ENCODE data around the gene LRMDA.

The LRMDA gene

DNA sequence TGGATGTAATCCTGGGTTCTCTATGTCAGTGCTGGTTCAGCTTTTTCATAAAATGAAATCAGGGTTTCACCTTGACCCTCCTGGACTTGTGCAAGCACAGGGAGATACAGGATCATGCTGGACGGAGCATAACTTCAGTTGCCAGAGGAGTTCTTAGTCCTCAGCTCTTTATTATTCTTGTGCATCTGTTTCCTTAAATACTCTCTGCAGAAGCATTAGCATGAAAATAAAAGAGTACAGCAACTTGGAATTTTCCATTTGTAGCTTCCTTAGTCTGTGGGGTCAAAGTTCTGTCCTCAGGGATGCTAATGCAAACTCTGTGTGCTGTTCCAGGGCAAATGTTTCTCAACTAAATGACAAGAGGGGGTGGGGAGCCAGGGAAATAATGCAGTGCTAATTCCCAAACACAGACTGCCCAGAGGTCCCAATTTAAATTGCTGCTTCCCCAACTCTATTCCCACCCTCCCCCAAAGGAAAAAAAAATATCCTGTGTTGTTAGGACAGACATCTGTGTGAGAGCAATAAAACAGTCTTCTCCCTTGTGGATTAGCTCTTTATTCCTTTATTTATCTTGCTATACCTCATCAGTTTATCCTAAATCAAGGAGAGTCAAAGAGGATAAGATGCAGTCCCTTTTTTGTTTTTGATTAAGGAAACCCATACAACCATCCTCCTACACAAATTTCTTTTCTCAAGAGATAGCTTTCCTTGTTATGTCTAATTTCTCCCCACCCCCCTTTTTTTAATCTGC is 905.0 kb downstream of the LRMDA start:
- DNase-seq = no peak
- Histone ChIP-seq H3K4me3 (no peak overlapping the region), H3K27me3 (no peaks in the 10 kb centered on the region), H3K27ac (peak overlapping the region in 1 of 2 donors; percentile 20), H3K36me3 (no peaks in the 10 kb centered on the region), H3K9me3 (no peaks in the 10 kb centered on the region), H3K4me1 (peaks cover 0 to 29% (median 11%) of the 10 kb centered on the region in 4 donors)
- intact Hi-C loops (cut with DNase I; ENCODE audit: low total_unique reads) = no loop called here
- TF ChIP-seq, protein P1, sequence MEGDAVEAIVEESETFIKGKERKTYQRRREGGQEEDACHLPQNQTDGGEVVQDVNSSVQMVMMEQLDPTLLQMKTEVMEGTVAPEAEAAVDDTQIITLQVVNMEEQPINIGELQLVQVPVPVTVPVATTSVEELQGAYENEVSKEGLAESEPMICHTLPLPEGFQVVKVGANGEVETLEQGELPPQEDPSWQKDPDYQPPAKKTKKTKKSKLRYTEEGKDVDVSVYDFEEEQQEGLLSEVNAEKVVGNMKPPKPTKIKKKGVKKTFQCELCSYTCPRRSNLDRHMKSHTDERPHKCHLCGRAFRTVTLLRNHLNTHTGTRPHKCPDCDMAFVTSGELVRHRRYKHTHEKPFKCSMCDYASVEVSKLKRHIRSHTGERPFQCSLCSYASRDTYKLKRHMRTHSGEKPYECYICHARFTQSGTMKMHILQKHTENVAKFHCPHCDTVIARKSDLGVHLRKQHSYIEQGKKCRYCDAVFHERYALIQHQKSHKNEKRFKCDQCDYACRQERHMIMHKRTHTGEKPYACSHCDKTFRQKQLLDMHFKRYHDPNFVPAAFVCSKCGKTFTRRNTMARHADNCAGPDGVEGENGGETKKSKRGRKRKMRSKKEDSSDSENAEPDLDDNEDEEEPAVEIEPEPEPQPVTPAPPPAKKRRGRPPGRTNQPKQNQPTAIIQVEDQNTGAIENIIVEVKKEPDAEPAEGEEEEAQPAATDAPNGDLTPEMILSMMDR (IDR thresholded peaks at IDR 0.05) = no peak

DNA sequence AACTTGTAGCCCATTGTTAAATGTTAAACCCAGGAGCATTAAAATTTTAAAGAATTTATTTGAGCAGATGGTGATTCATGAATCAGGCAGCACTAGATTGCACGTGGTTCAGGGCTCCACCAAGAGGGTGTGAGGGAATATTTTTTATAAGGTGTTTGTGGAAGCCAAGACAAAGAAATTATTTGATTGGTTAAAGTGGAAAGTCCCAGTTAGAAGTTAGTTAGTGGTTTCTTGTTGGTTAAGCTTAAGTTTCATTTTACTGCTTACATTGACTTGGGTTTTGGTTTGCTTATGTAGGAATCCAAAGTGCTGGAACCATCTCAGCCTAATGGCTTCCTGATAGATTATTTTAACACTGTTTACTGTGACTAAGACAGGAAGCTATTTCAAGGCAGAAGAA is 906.2 kb downstream of the LRMDA start:
- intact Hi-C loops (cut with DNase I; ENCODE audit: low total_unique reads) = no loop called here
- Histone ChIP-seq H3K27ac (no peak overlapping the region), H3K9me3 (no peaks in the 10 kb centered on the region), H3K4me1 (peaks cover 0 to 29% (median 11%) of the 10 kb centered on the region in 4 donors), H3K36me3 (no peaks in the 10 kb centered on the region), H3K4me3 (no peak overlapping the region), H3K27me3 (no peaks in the 10 kb centered on the region)
- no peak for DNase-seq
- TF ChIP-seq, protein P1 (IDR thresholded peaks at IDR 0.05) = no peak

DNA sequence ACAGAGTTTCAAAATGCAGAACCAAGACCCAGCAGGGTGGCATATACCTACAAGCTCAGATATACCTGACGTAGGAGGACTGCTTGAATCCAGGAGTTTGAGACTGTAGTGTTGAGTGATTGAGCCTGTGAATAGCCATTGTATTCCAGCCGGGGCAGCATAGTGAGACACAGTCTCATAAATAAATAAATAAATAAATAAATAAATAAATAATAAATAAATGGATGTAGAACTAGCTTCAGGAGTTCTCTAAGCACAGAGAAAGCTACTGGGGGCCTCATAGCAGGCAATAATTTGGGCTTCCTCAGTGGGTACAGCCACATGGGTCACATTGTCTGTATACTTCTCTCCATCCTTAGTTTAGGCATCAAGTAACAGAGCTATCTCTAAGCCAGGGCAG is 906.8 kb downstream of the LRMDA start:
- H3K4me1 ChIP-seq = peaks cover 0 to 29% (median 11%) of the 10 kb centered on the region in 4 donors
- no peak overlapping the region for H3K4me3 ChIP-seq
- no peaks in the 10 kb centered on the region for H3K36me3 ChIP-seq
- intact Hi-C loops (cut with DNase I; ENCODE audit: low total_unique reads) = no loop called here
- DNase-seq = no peak
- H3K9me3 ChIP-seq = peaks cover 0 to 3% (median 0%) of the 10 kb centered on the region in 3 donors
- no peaks in the 10 kb centered on the region for H3K27me3 ChIP-seq
- no peak overlapping the region for H3K27ac ChIP-seq
- TF ChIP-seq, protein P1 (IDR thresholded peaks at IDR 0.05) = no peak

DNA sequence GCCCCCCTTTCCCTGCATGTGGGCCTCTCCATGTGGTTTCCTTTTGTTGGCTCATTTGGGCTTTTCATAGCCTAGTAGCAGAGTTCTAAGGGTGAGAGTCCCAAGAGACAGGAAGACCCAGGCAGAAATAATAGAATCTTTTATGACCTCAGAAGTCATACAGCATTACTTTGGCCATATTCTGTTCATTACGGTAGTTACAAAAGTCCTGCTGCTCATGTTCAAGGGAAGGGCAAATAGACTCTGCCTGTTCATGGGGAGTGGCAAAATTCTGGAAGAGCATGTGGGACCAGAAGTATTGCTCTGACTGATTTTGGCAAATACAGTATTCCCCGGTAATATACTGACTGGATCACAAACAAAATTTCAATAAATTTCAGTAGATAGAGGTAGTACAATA is 910.3 kb downstream of the LRMDA start:
- Histone ChIP-seq H3K36me3 (no peaks in the 10 kb centered on the region), H3K27me3 (no peaks in the 10 kb centered on the region), H3K9me3 (peaks cover 0 to 7% (median 0%) of the 10 kb centered on the region in 3 donors), H3K4me1 (peaks cover 0 to 16% (median 6%) of the 10 kb centered on the region in 4 donors), H3K27ac (no peak overlapping the region), H3K4me3 (no peak overlapping the region)
- DNase-seq = no peak
- TF ChIP-seq, protein P1 (IDR thresholded peaks at IDR 0.05) = no peak
- intact Hi-C loops (cut with DNase I; ENCODE audit: low total_unique reads) = no loop called here

DNA sequence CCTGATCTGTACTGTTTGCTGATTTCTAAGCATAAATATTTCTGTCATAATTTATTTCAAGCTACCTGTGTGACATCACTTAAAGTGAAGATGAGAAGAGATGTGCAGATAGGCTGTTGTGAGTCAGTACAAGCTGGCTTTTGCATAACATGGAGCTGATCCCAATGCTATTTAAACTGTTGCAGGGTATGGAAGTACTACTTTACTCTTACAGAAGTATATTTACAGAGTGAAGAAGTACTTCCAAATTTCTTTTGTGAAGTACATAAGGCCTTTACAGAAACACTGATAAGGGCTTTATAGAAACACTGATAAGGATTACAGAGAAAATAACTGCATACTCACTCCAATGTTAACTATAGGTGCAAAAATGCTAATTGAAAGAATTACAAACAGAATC is 911.6 kb downstream of the LRMDA start:
- Histone ChIP-seq H3K9me3 (peaks cover 0 to 7% (median 0%) of the 10 kb centered on the region in 3 donors), H3K27ac (no peak overlapping the region), H3K4me3 (no peak overlapping the region), H3K36me3 (no peaks in the 10 kb centered on the region), H3K27me3 (no peaks in the 10 kb centered on the region), H3K4me1 (peaks cover 0 to 3% (median under 1%) of the 10 kb centered on the region in 4 donors)
- intact Hi-C loops (cut with DNase I; ENCODE audit: low total_unique reads) = no loop called here
- no peak for DNase-seq
- TF ChIP-seq, protein P1 (IDR thresholded peaks at IDR 0.05) = no peak

Measured in tibial artery (tissue), 4 donors.